GM23248 (cell line): ENCODE measurements around the gene COX7B2.

Experiments
- EZH2 ChIP-seq: fragments of 200-600 bp; sonication (generic); IDR thresholded peaks from 2 replicates; pipeline ENCODE4 v1.6.1; 2018; ENCODE audit warnings: antibody characterized with exemption, mild to moderate bottlenecking; ENCODE audit not compliant: insufficient read depth, poor library complexity, severe bottlenecking
- EZH2phosphoT487 ChIP-seq: fragments of 200-600 bp; sonication (generic); IDR thresholded peaks from 2 replicates; pipeline ENCODE4 v1.6.1; 2018; ENCODE audit warnings: antibody characterized with exemption, moderate library complexity, mild to moderate bottlenecking, low read depth; ENCODE audit not compliant: insufficient read depth

DNA sequence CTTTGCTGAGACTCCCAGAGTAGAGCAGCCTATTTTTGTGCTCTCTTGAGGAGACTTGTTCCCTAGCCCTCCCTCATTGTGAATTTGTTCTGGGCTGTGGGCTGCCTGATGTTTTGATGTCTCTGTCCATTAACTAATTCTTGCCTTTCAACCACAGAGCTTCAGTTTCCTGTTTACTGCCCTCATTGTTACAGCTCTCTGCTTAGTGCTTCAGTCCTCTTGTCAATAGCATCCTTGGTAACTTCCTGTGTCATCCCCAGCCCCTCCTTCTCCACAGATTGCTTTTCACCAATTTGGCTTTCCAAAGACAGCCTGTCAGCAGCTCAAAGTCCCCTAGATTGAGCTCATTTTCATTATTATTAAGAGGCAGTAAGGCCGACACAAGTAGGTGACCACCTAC, 69.9 kb downstream of the COX7B2 start:
- no peak for TF ChIP-seq EZH2
- no peak for TF ChIP-seq EZH2phosphoT487
